ENCODE data around the gene TMEM179. TPM values are rescaled to one million over a fixed set of nuclear protein-coding genes. Genes with fewer than 3 reads are reported as not detected.

Gene TMEM179
- total and polyA plus RNA-seq, 2 donors (not counting 1 experiment from before 2014, with no cell fraction given), result not detected

GRCh38 chr14:104598910-104599273 lies 5.7 kb downstream of the TMEM179 start:
- Mint-ChIP-seq H3K9me3 (ENCODE audit: insufficient read depth) (no peaks in the 10 kb centered on the region), H3K27me3 (peaks cover 24% of the 10 kb centered on the region), H3K4me1 (peaks cover 2% of the 10 kb centered on the region), H3K27ac (no peak overlapping the region), H3K4me3 (no peak overlapping the region)
- Histone ChIP-seq H3K9ac (ENCODE audit: low read length) (no peak overlapping the region), H4K20me1 (ENCODE audit: control insufficient read depth, insufficient read depth, low read length, poor library complexity, severe bottlenecking) (no peaks in the 10 kb centered on the region), H3K4me1 (ENCODE audit: control insufficient read depth in 2 of 2, insufficient read depth in 2 of 2, low read length in 2 of 2) (no peaks in the 10 kb centered on the region), H3K27ac (ENCODE audit: low read length in 2 of 2) (no peak overlapping the region), H2AFZ (ENCODE audit: insufficient read depth, low read depth, low read length, poor library complexity, severe bottlenecking) (no peak overlapping the region), H3K4me3 (ENCODE audit: control extremely low read depth in 1 of 5, extremely low read depth in 1 of 5, insufficient read depth in 1 of 5, low read depth in 2 of 5, low read length in 4 of 5) (no peak overlapping the region), H3K36me3 (replicated peaks in 1 of 2; ENCODE audit: control extremely low read depth in 1 of 2, control insufficient read depth in 1 of 2, extremely low read depth in 1 of 2, insufficient read depth in 2 of 2, low read length in 1 of 2) (no peaks in the 10 kb centered on the region), H3K79me2 (ENCODE audit: control insufficient read depth, insufficient read depth, low read length) (no peaks in the 10 kb centered on the region), H3K27me3 (replicated peaks in 1 of 4; ENCODE audit: control extremely low read depth in 1 of 4, control insufficient read depth in 3 of 4, insufficient read depth in 4 of 4, low read length in 3 of 4) (peaks cover 0 to 31% (median 0%) of the 10 kb centered on the region in 4 experiments), H3K4me2 (replicated peaks; ENCODE audit: low read depth, low read length, poor library complexity, severe bottlenecking) (no peak overlapping the region), H3K9me3 (ENCODE audit: control extremely low read depth in 1 of 3, control insufficient read depth in 2 of 3, insufficient read depth in 1 of 3, low read length in 2 of 3) (no peaks in the 10 kb centered on the region)
- intact Hi-C loops (cut with micrococcal nuclease), result no loop called here
- ATAC-seq (ENCODE audit: low read depth) (no peak), DNase-seq (no peak)
- TF ChIP-seq, protein P1, sequence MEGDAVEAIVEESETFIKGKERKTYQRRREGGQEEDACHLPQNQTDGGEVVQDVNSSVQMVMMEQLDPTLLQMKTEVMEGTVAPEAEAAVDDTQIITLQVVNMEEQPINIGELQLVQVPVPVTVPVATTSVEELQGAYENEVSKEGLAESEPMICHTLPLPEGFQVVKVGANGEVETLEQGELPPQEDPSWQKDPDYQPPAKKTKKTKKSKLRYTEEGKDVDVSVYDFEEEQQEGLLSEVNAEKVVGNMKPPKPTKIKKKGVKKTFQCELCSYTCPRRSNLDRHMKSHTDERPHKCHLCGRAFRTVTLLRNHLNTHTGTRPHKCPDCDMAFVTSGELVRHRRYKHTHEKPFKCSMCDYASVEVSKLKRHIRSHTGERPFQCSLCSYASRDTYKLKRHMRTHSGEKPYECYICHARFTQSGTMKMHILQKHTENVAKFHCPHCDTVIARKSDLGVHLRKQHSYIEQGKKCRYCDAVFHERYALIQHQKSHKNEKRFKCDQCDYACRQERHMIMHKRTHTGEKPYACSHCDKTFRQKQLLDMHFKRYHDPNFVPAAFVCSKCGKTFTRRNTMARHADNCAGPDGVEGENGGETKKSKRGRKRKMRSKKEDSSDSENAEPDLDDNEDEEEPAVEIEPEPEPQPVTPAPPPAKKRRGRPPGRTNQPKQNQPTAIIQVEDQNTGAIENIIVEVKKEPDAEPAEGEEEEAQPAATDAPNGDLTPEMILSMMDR (IDR thresholded peaks at IDR 0.05), result no peak
- TF ChIP-seq EZH2 (IDR thresholded peaks at IDR 0.05; ENCODE audit: borderline replicate concordance, insufficient read depth, low read depth, low read length, poor library complexity, severe bottlenecking), result no peak
- POLR2A ChIA-PET, result no interaction called here
- CTCF ChIA-PET, result no interaction called here
- 90% methylated on average over 12 of the region's 12 CpGs for WGBS (ENCODE audit: insufficient coverage)

DNA sequence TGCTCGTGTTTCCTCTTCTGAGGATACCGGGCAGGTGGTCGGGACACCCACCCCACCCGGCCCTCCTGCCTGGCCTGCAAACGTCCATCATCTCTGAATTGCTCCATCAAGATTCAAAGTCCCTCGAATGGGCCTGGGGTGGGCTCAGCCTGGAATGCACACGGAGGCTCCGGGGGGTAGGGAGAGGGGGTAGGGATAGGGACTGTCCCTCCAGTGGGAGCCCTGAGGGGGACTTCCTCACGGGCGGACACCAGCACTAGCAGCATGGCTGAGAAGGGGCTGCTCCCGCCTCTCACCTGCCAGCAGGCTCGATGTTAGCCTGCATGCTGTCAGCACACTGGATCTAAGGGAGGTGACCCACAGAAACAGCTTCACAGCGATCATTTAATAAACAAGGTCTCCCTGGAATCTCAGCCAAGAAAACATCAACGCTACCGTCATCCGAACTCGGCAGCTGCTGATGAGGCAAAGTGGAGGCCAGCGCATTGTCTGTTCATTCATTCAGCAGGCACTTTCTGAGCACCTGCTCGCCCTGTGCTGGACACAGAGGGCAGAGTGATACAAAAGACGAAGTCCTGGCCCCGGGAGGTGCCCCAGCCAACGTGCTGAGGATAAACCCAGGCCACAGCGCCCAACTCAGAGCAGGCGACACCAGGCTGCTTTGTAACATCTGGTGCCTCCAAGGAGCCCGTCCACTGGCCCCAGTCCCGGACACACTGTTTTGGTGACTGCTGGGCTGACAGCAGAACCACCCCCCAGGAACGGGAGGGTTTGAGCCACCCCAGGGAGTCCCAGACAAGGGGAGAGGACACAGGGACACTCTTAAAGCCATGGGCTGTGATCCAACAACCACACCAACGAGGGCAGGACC lies 6.3 kb downstream of the TMEM179 start:
- DNase-seq, result no peak
- ChIA-PET POLR2A (no interaction called here), CTCF (no interaction called here)

More for the DNA sequence above, 6.3 kb downstream of the TMEM179 start:
- H3K9me3 Mint-ChIP-seq (ENCODE audit: insufficient read depth), result no peaks in the 10 kb centered on the region
- H3K27me3 ChIP-seq (replicated peaks in 1 of 4; ENCODE audit: control extremely low read depth in 1 of 4, control insufficient read depth in 3 of 4, insufficient read depth in 4 of 4, low read length in 3 of 4), result peaks cover 0 to 27% (median 0%) of the 10 kb centered on the region in 4 experiments
- no peaks in the 10 kb centered on the region for H3K36me3 ChIP-seq (replicated peaks in 1 of 2; ENCODE audit: control extremely low read depth in 1 of 2, control insufficient read depth in 1 of 2, extremely low read depth in 1 of 2, insufficient read depth in 2 of 2, low read length in 1 of 2)
- ATAC-seq (ENCODE audit: low read depth), result no peak
- H3K4me2 ChIP-seq (replicated peaks; ENCODE audit: low read depth, low read length, poor library complexity, severe bottlenecking), result no peak overlapping the region
- no peaks in the 10 kb centered on the region for H3K79me2 ChIP-seq (ENCODE audit: control insufficient read depth, insufficient read depth, low read length)
- H3K4me3 ChIP-seq (ENCODE audit: control extremely low read depth in 1 of 5, extremely low read depth in 1 of 5, insufficient read depth in 1 of 5, low read depth in 2 of 5, low read length in 4 of 5), result no peak overlapping the region
- H3K27ac Mint-ChIP-seq, result no peak overlapping the region
- no peaks in the 10 kb centered on the region for H3K4me1 ChIP-seq (ENCODE audit: control insufficient read depth in 2 of 2, insufficient read depth in 2 of 2, low read length in 2 of 2)
- TF ChIP-seq EZH2 (IDR thresholded peaks at IDR 0.05; ENCODE audit: borderline replicate concordance, insufficient read depth, low read depth, low read length, poor library complexity, severe bottlenecking), result no peak
- TF ChIP-seq, protein P1 (IDR thresholded peaks at IDR 0.05), result no peak
- intact Hi-C loops (cut with micrococcal nuclease), result no loop called here
- H3K27me3 Mint-ChIP-seq, result peaks cover 23% of the 10 kb centered on the region
- no peak overlapping the region for H3K27ac ChIP-seq (ENCODE audit: low read length in 2 of 2)
- 83% methylated on average over 27 of the region's 28 CpGs for WGBS (ENCODE audit: insufficient coverage)
- no peaks in the 10 kb centered on the region for H4K20me1 ChIP-seq (ENCODE audit: control insufficient read depth, insufficient read depth, low read length, poor library complexity, severe bottlenecking)
- H3K4me3 Mint-ChIP-seq, result no peak overlapping the region
- H3K9me3 ChIP-seq (ENCODE audit: control extremely low read depth in 1 of 3, control insufficient read depth in 2 of 3, insufficient read depth in 1 of 3, low read length in 2 of 3), result no peaks in the 10 kb centered on the region
- no peak overlapping the region for H2AFZ ChIP-seq (ENCODE audit: insufficient read depth, low read depth, low read length, poor library complexity, severe bottlenecking)
- H3K4me1 Mint-ChIP-seq, result peaks cover 2% of the 10 kb centered on the region
- H3K9ac ChIP-seq (ENCODE audit: low read length), result no peak overlapping the region

All from B cell (primary cell).